NCI-H2081 treated with DMSO at 0.1 percent for 48 hours (cell line): ENCODE results near the gene ANK3.

Experiments used
- DNase-seq: peaks from one replicate; lab custom pipeline; 2025; lab: John Stamatoyannopoulos, UW

The ANK3 gene

GRCh38 chr10:60413306-60414012 is 23.8 kb upstream of the ANK3 start:
- DNase-seq = no peak

- DNase-seq = no peak
Observed at GRCh38 chr10:60410970-60411369, 21.3 kb upstream of the ANK3 start.

GRCh38 chr10:60409202-60409601 is 19.5 kb upstream of the ANK3 start:
- no peak for DNase-seq

- DNase-seq = no peak
Observed at GRCh38 chr10:60406182-60406581, 16.5 kb upstream of the ANK3 start.

GRCh38 chr10:60405172-60405571 is 15.5 kb upstream of the ANK3 start:
- DNase-seq = no peak

GRCh38 chr10:60403168-60403873 is 13.6 kb upstream of the ANK3 start:
- DNase-seq = no peak

- no peak for DNase-seq
Observed at GRCh38 chr10:60400366-60400765, 10.7 kb upstream of the ANK3 start.

- peak; percentile 15 for DNase-seq
Observed at GRCh38 chr10:60399328-60399727, 9.7 kb upstream of the ANK3 start.

- no peak for DNase-seq
Observed at GRCh38 chr10:60397792-60398191, 8.1 kb upstream of the ANK3 start.

- no peak for DNase-seq
Observed at GRCh38 chr10:60396766-60397165, 7.1 kb upstream of the ANK3 start.

GRCh38 chr10:60395711-60396110 is 6.0 kb upstream of the ANK3 start:
- DNase-seq = no peak

GRCh38 chr10:60394446-60394845 is 4.8 kb upstream of the ANK3 start:
- DNase-seq = no peak

- no peak for DNase-seq
Observed at GRCh38 chr10:60390224-60390626, 550 bp upstream of the ANK3 start.

GRCh38 chr10:60388709-60389301 is 870 bp downstream of the ANK3 start:
- DNase-seq = no peak

GRCh38 chr10:60388116-60388625 is 1.5 kb downstream of the ANK3 start:
- no peak for DNase-seq

GRCh38 chr10:60387531-60387930 is 2.1 kb downstream of the ANK3 start:
- peak; percentile 88 for DNase-seq

GRCh38 chr10:60385399-60385738 is 4.3 kb downstream of the ANK3 start:
- DNase-seq = no peak

GRCh38 chr10:60384708-60385398 is 4.8 kb downstream of the ANK3 start:
- DNase-seq = no peak

GRCh38 chr10:60384011-60384410 is 5.7 kb downstream of the ANK3 start:
- no peak for DNase-seq

GRCh38 chr10:60382946-60383681 is 6.6 kb downstream of the ANK3 start:
- no peak for DNase-seq

GRCh38 chr10:60380781-60381180 is 8.9 kb downstream of the ANK3 start:
- DNase-seq = no peak

- no peak for DNase-seq
Observed at GRCh38 chr10:60377955-60378354, 11.7 kb downstream of the ANK3 start.
